ENCODE measurements around the gene GOLPH3L. TPM values are rescaled to one million over a fixed set of nuclear protein-coding genes. Genes with fewer than 3 reads are reported as not detected.
"Not testable (repeated sequence)": the region's sequence is repeated elsewhere in the genome, so short reads cannot be mapped to it uniquely, and the experiment has no call there.

GOLPH3L gene
- total RNA-seq, 1 experiment from 2014 or later = 14.1 TPM

GRCh38 chr1:150627826-150628410 lies 69.0 kb downstream of the GOLPH3L start:
- Histone ChIP-seq H3K9me3 (no peaks in the 10 kb centered on the region), H3K36me3 (peaks cover 53% of the 10 kb centered on the region), H3K4me3 (peak overlapping the region; percentile 98), H3K27me3 (no peaks in the 10 kb centered on the region)
- DNase-seq = no peak

GRCh38 chr1:150626150-150626549 lies 70.8 kb downstream of the GOLPH3L start:
- Histone ChIP-seq H3K27me3 (no peaks in the 10 kb centered on the region), H3K36me3 (peaks cover 66% of the 10 kb centered on the region), H3K9me3 (no peaks in the 10 kb centered on the region), H3K4me3 (no peak overlapping the region)
- no peak for DNase-seq

GRCh38 chr1:150624546-150624945 lies 72.4 kb downstream of the GOLPH3L start:
- DNase-seq, H3K27me3 ChIP-seq, H3K4me3 ChIP-seq, H3K9me3 ChIP-seq: not testable (repeated sequence)
- H3K36me3 ChIP-seq = peaks cover 82% of the 10 kb centered on the region

GRCh38 chr1:150624134-150624533 lies 72.8 kb downstream of the GOLPH3L start:
- not testable (repeated sequence) for H3K27me3 ChIP-seq, H3K9me3 ChIP-seq, DNase-seq, H3K4me3 ChIP-seq
- peaks cover 86% of the 10 kb centered on the region for H3K36me3 ChIP-seq

GRCh38 chr1:150622303-150622975 lies 74.5 kb downstream of the GOLPH3L start:
- Histone ChIP-seq H3K27me3 (no peaks in the 10 kb centered on the region), H3K4me3 (no peak overlapping the region), H3K9me3 (no peaks in the 10 kb centered on the region), H3K36me3 (peaks cover 86% of the 10 kb centered on the region)
- DNase-seq = peak; percentile 41

- no peaks in the 10 kb centered on the region for H3K27me3 ChIP-seq
- peak; percentile 28 for DNase-seq
- H3K36me3 ChIP-seq = peaks cover 84% of the 10 kb centered on the region
- H3K9me3 ChIP-seq = no peaks in the 10 kb centered on the region
- no peak overlapping the region for H3K4me3 ChIP-seq
Observed at GRCh38 chr1:150621497-150622302, 75.3 kb downstream of the GOLPH3L start.

GRCh38 chr1:150620919-150621318 lies 76.0 kb downstream of the GOLPH3L start:
- DNase-seq = no peak
- no peaks in the 10 kb centered on the region; the same call in 1 of the 2 replicates for H3K9me3 ChIP-seq
- no peak overlapping the region for H3K4me3 ChIP-seq
- no peaks in the 10 kb centered on the region for H3K27me3 ChIP-seq
- H3K36me3 ChIP-seq = peaks cover 84% of the 10 kb centered on the region

- peak; percentile 41 for DNase-seq
- H3K36me3 ChIP-seq = peaks cover 82% of the 10 kb centered on the region
- no peaks in the 10 kb centered on the region for H3K27me3 ChIP-seq
- no peaks in the 10 kb centered on the region; the same call in 1 of the 2 replicates for H3K9me3 ChIP-seq
- no peak overlapping the region for H3K4me3 ChIP-seq
Observed at GRCh38 chr1:150619576-150620509, 77.1 kb downstream of the GOLPH3L start.

- H3K36me3 ChIP-seq = peaks cover 64% of the 10 kb centered on the region
Observed at GRCh38 chr1:150615346-150616201, 81.4 kb downstream of the GOLPH3L start.

GRCh38 chr1:150613061-150613920 lies 83.7 kb downstream of the GOLPH3L start:
- Histone ChIP-seq H3K27me3 (no peaks in the 10 kb centered on the region), H3K9me3 (no peaks in the 10 kb centered on the region; the same call in 1 of the 2 replicates), H3K4me3 (no peak overlapping the region), H3K36me3 (peaks cover 50% of the 10 kb centered on the region)
- DNase-seq = peak; percentile 53

More at GRCh38 chr1:150615346-150616201, 81.4 kb downstream of the GOLPH3L start:
- no peak for DNase-seq
- no peak overlapping the region for H3K4me3 ChIP-seq
- no peaks in the 10 kb centered on the region for H3K27me3 ChIP-seq
- no peaks in the 10 kb centered on the region; the same call in 1 of the 2 replicates for H3K9me3 ChIP-seq

- DNase-seq = no peak
- no peak overlapping the region for H3K4me3 ChIP-seq
Observed at GRCh38 chr1:150612014-150612345, 85.0 kb downstream of the GOLPH3L start.

GRCh38 chr1:150610576-150610975 lies 86.4 kb downstream of the GOLPH3L start:
- Histone ChIP-seq H3K36me3 (peaks cover 34% of the 10 kb centered on the region), H3K9me3 (no peaks in the 10 kb centered on the region), H3K4me3 (no peak overlapping the region), H3K27me3 (no peaks in the 10 kb centered on the region)
- DNase-seq = no peak

More at GRCh38 chr1:150612014-150612345, 85.0 kb downstream of the GOLPH3L start:
- Histone ChIP-seq H3K36me3 (peaks cover 41% of the 10 kb centered on the region), H3K27me3 (no peaks in the 10 kb centered on the region), H3K9me3 (no peaks in the 10 kb centered on the region; the same call in 1 of the 2 replicates)

GRCh38 chr1:150609732-150610131 lies 87.2 kb downstream of the GOLPH3L start:
- no peak for DNase-seq
- H3K4me3 ChIP-seq = no peak overlapping the region
- no peaks in the 10 kb centered on the region for H3K9me3 ChIP-seq
- no peaks in the 10 kb centered on the region for H3K27me3 ChIP-seq
- H3K36me3 ChIP-seq = peaks cover 31% of the 10 kb centered on the region

GRCh38 chr1:150606463-150607142 lies 90.4 kb downstream of the GOLPH3L start:
- no peak for DNase-seq
- H3K36me3 ChIP-seq = peaks cover 24% of the 10 kb centered on the region

More at GRCh38 chr1:150606463-150607142, 90.4 kb downstream of the GOLPH3L start:
- no peak overlapping the region for H3K4me3 ChIP-seq
- no peaks in the 10 kb centered on the region for H3K27me3 ChIP-seq
- no peaks in the 10 kb centered on the region for H3K9me3 ChIP-seq

All from MG63 (cell line).